Upper lobe of right lung (tissue), 1 donor: Measurements from ENCODE around the gene GLIS1. TPM values are rescaled to one million over a fixed set of nuclear protein-coding genes. Genes with fewer than 3 reads are reported as not detected.

Experiments
- ATAC-seq: fragments of 200-7000 bp; cut with Tn5 transposase; one replicate; pipeline ENCODE4 v1.9.1; 2020; ENCODE audit warnings: mild to moderate bottlenecking, moderate library complexity
- DNase-seq: peaks from one replicate; pipeline ENCODE4 v3.0.0-alpha.2; 2020
- H3K27ac ChIP-seq: fragments of 200-600 bp; one replicate; pipeline ENCODE4 v1.8.0; 2022
- H3K27me3 ChIP-seq: fragments of 200-600 bp; one replicate; pipeline ENCODE4 v1.8.0; 2022; ENCODE audit warnings: mild to moderate bottlenecking
- H3K36me3 ChIP-seq: fragments of 200-600 bp; one replicate; pipeline ENCODE4 v1.8.0; 2022
- H3K4me1 ChIP-seq: fragments of 200-600 bp; one replicate; pipeline ENCODE4 v1.8.0; 2022
- H3K4me3 ChIP-seq: fragments of 200-600 bp; one replicate; pipeline ENCODE4 v1.8.0; 2022; ENCODE audit warnings: mild to moderate bottlenecking
- H3K9me3 ChIP-seq: fragments of 200-600 bp; one replicate; pipeline ENCODE4 v1.8.0; 2022
- CTCF ChIP-seq: fragments of 200-600 bp; IDR thresholded peaks from one replicate; pipeline ENCODE4 v1.8.0; 2022; ENCODE audit warnings: antibody characterized with exemption
- intact Hi-C: fragments of 100-400 bp; cut with DNase I; formaldehyde crosslinking; loops from one replicate; pipeline ENCODE4 v1.11.0; 2022
- total RNA-seq: library from RNA; stranded (reverse); fragmentation: NEBNext Ultra II Directional; extraction: Animal tissue kit (Norgen Biotek cat#: 25700); gene quantifications from one replicate; pipeline ENCODE4 v1.2.1, GENCODE V29; 2021
- donor health status: DM: no; HTN: yes; CAD: no; lungs with severe emphysema.

GLIS1 gene
- total RNA-seq, 1 donor from 2014 or later: 0.14 TPM

GRCh38 chr1:53722025-53722424 lies 16.9 kb downstream of the GLIS1 start:
- ATAC-seq: no peak
- peaks cover 16% of the 10 kb centered on the region for H3K27me3 ChIP-seq

GRCh38 chr1:53721088-53721487 lies 17.9 kb downstream of the GLIS1 start:
- DNase-seq (no peak), ATAC-seq (no peak)
- H3K9me3 ChIP-seq: no peaks in the 10 kb centered on the region
- H3K36me3 ChIP-seq: no peaks in the 10 kb centered on the region
- no peak for TF ChIP-seq CTCF
- intact Hi-C loops: no loop called here
- no peaks in the 10 kb centered on the region for H3K4me1 ChIP-seq
- H3K27me3 ChIP-seq: peaks cover 16% of the 10 kb centered on the region
- no peak overlapping the region for H3K4me3 ChIP-seq
- H3K27ac ChIP-seq: no peak overlapping the region

More at GRCh38 chr1:53722025-53722424, 16.9 kb downstream of the GLIS1 start:
- Histone ChIP-seq H3K4me3 (no peak overlapping the region), H3K4me1 (no peaks in the 10 kb centered on the region), H3K9me3 (no peaks in the 10 kb centered on the region), H3K27ac (no peak overlapping the region), H3K36me3 (no peaks in the 10 kb centered on the region)
- TF ChIP-seq CTCF: no peak
- DNase-seq: no peak
- intact Hi-C loops: no loop called here

- Histone ChIP-seq H3K27me3 (peaks cover 25% of the 10 kb centered on the region), H3K36me3 (no peaks in the 10 kb centered on the region), H3K4me1 (no peaks in the 10 kb centered on the region), H3K4me3 (no peak overlapping the region), H3K9me3 (no peaks in the 10 kb centered on the region), H3K27ac (no peak overlapping the region)
- intact Hi-C loops: no loop called here
- TF ChIP-seq CTCF: no peak
- DNase-seq (no peak), ATAC-seq (no peak)
Measured at GRCh38 chr1:53719469-53719868, 19.5 kb downstream of the GLIS1 start.

GRCh38 chr1:53718443-53718842 lies 20.5 kb downstream of the GLIS1 start:
- Histone ChIP-seq H3K27ac (no peak overlapping the region), H3K36me3 (no peaks in the 10 kb centered on the region), H3K4me1 (no peaks in the 10 kb centered on the region), H3K4me3 (no peak overlapping the region), H3K27me3 (peaks cover 27% of the 10 kb centered on the region), H3K9me3 (no peaks in the 10 kb centered on the region)
- intact Hi-C loops: no loop called here
- no peak for DNase-seq
- TF ChIP-seq CTCF: no peak
- ATAC-seq: no peak

- H3K27me3 ChIP-seq: peaks cover 27% of the 10 kb centered on the region
- DNase-seq (no peak), ATAC-seq (no peak)
- intact Hi-C loops: no loop called here
- TF ChIP-seq CTCF: no peak
- no peaks in the 10 kb centered on the region for H3K4me1 ChIP-seq
- H3K4me3 ChIP-seq: no peak overlapping the region
- H3K9me3 ChIP-seq: no peaks in the 10 kb centered on the region
- H3K27ac ChIP-seq: no peak overlapping the region
- H3K36me3 ChIP-seq: no peaks in the 10 kb centered on the region
Measured at GRCh38 chr1:53717025-53717804, 21.7 kb downstream of the GLIS1 start.
